HepG2 (cell line): Measurements from ENCODE around the gene MOXD1. TPM values are rescaled to one million over a fixed set of nuclear protein-coding genes. Genes with fewer than 3 reads are reported as not detected.

Source experiments
- ARID5B ChIP-seq: IDR thresholded peaks from 2 replicates; pipeline ENCODE4 v1.4.0; 2020; ENCODE audit warnings: mild to moderate bottlenecking, missing genetic modification reagents
- CBX5 ChIP-seq: sonication (generic); formaldehyde crosslinking; IDR thresholded peaks from 2 replicates; pipeline ENCODE4 v1.4.0; 2020; ENCODE audit warnings: missing genetic modification reagents, borderline replicate concordance
- CEBPG ChIP-seq: IDR thresholded peaks from 2 replicates; pipeline ENCODE4 v1.6.1; 2016
- FOXJ3 ChIP-seq: sonication (generic); formaldehyde crosslinking; IDR thresholded peaks from 2 replicates; pipeline ENCODE4 v1.4.0; 2020; ENCODE audit warnings: missing genetic modification reagents, mild to moderate bottlenecking, borderline replicate concordance
- HDAC2 ChIP-seq: sonication (generic); formaldehyde crosslinking; IDR thresholded peaks from 2 replicates; pipeline ENCODE4 v1.4.0; 2020; ENCODE audit warnings: missing genetic modification reagents
- IKZF5 ChIP-seq: IDR thresholded peaks from 2 replicates; pipeline ENCODE4 v1.6.1; 2018; ENCODE audit warnings: missing genetic modification reagents, mild to moderate bottlenecking, missing compliant biosample characterization
- KAT8 ChIP-seq: IDR thresholded peaks from 2 replicates; pipeline ENCODE4 v1.6.1; 2016; ENCODE audit warnings: missing genetic modification reagents, missing compliant biosample characterization
- MXI1 ChIP-seq: IDR thresholded peaks from 3 replicates; pipeline ENCODE4 v1.6.1; 2012; ENCODE audit warnings: low read depth, low read length, inconsistent platforms, borderline replicate concordance
- POGZ ChIP-seq: sonication (generic); formaldehyde crosslinking; IDR thresholded peaks from 2 replicates; pipeline ENCODE4 v1.4.0; 2020; ENCODE audit warnings: mild to moderate bottlenecking, missing genetic modification reagents
- RARG ChIP-seq: sonication (generic); formaldehyde crosslinking; IDR thresholded peaks from 2 replicates; pipeline ENCODE4 v1.4.0; 2020; ENCODE audit warnings: low read depth, mild to moderate bottlenecking, missing genetic modification reagents
- ZKSCAN8 ChIP-seq: IDR thresholded peaks from 2 replicates; pipeline ENCODE4 v1.6.1; 2016; ENCODE audit warnings: borderline replicate concordance, missing genetic modification reagents, missing compliant biosample characterization
- ZNF207 ChIP-seq: fragments of 450-650 bp; IDR thresholded peaks from 2 replicates; pipeline ENCODE4 v1.6.1; 2016; ENCODE audit warnings: antibody characterized with exemption, borderline replicate concordance
- ZNF775 ChIP-seq: sonication (generic); formaldehyde crosslinking; IDR thresholded peaks from 2 replicates; pipeline ENCODE4 v1.4.0; 2020; ENCODE audit warnings: missing genetic modification reagents, mild to moderate bottlenecking, moderate library complexity, borderline replicate concordance
- ZSCAN9 ChIP-seq: IDR thresholded peaks from 2 replicates; pipeline ENCODE4 v1.6.1; 2016; ENCODE audit warnings: borderline replicate concordance
- polyA plus RNA-seq, 8 experiments: library from polyadenylated mRNA; depleted of rRNA in 3 of 8; stranded (reverse) in 7 of 8; unstranded in 1 of 8; fragments of >200 nt; fragmentation: Illumina TruSeq in 4 of 8; extraction: Trizol in 4 of 8; gene quantifications; 2 replicates each; pipeline versions ENCODE4 v1.2.1 to v1.2.3, GENCODE V29; 2011 to 2016; ENCODE audit warnings: low read depth in 4 of 8, missing spikeins in 1 of 8, mixed read lengths in 1 of 8; ENCODE audit not compliant: insufficient read depth in 1 of 8
- total RNA-seq, 5 experiments: library from RNA; depleted of rRNA; stranded (reverse); fragments of >200 nt; fragmentation: Illumina TruSeq; extraction: Trizol; gene quantifications; 2 replicates each; pipeline ENCODE4 v1.2.3, GENCODE V29; 2016; ENCODE audit warnings: low read depth in 1 of 5
- TF ChIP-seq, protein P1 (sequence below): IDR thresholded peaks from 2 replicates; pipeline ENCODE4 v1.6.1; 2018; ENCODE audit warnings: missing genetic modification reagents
- TF ChIP-seq, protein P2 (sequence below): sonication (generic); formaldehyde crosslinking; IDR thresholded peaks from 2 replicates; pipeline ENCODE4 v1.5.0; 2020; ENCODE audit warnings: mild to moderate bottlenecking, missing genetic modification reagents
- TF ChIP-seq, protein P3 (sequence below): IDR thresholded peaks from 2 replicates; pipeline ENCODE4 v1.6.1; 2016; ENCODE audit warnings: low read depth, borderline replicate concordance
- TF ChIP-seq, protein P4 (sequence below): sonication (generic); formaldehyde crosslinking; IDR thresholded peaks from 2 replicates; pipeline ENCODE4 v1.4.0; 2020; ENCODE audit warnings: missing genetic modification reagents

The MOXD1 gene
- total and polyA plus RNA-seq, 2 of the 13 experiments (the other 11 are each of a cell fraction or from before 2014, with no cell fraction given), result 0.03 TPM; not detected in 1

GRCh38 chr6:132279592-132280139 lies 121.6 kb downstream of the MOXD1 start (continued):
- TF ChIP-seq, protein P1, sequence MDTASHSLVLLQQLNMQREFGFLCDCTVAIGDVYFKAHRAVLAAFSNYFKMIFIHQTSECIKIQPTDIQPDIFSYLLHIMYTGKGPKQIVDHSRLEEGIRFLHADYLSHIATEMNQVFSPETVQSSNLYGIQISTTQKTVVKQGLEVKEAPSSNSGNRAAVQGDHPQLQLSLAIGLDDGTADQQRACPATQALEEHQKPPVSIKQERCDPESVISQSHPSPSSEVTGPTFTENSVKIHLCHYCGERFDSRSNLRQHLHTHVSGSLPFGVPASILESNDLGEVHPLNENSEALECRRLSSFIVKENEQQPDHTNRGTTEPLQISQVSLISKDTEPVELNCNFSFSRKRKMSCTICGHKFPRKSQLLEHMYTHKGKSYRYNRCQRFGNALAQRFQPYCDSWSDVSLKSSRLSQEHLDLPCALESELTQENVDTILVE (CRISPR knock-in tag), result peak; percentile 61; the same call in 1 of the 2 replicates
- TF ChIP-seq CEBPG (CRISPR knock-in tag), result 0 out of 2 replicates have a peak, but pooled peaks have one; percentile 7
- 0 out of 2 replicates have a peak, but pooled peaks have one; percentile 12 for TF ChIP-seq POGZ (CRISPR knock-in tag)
- TF ChIP-seq, protein P2, sequence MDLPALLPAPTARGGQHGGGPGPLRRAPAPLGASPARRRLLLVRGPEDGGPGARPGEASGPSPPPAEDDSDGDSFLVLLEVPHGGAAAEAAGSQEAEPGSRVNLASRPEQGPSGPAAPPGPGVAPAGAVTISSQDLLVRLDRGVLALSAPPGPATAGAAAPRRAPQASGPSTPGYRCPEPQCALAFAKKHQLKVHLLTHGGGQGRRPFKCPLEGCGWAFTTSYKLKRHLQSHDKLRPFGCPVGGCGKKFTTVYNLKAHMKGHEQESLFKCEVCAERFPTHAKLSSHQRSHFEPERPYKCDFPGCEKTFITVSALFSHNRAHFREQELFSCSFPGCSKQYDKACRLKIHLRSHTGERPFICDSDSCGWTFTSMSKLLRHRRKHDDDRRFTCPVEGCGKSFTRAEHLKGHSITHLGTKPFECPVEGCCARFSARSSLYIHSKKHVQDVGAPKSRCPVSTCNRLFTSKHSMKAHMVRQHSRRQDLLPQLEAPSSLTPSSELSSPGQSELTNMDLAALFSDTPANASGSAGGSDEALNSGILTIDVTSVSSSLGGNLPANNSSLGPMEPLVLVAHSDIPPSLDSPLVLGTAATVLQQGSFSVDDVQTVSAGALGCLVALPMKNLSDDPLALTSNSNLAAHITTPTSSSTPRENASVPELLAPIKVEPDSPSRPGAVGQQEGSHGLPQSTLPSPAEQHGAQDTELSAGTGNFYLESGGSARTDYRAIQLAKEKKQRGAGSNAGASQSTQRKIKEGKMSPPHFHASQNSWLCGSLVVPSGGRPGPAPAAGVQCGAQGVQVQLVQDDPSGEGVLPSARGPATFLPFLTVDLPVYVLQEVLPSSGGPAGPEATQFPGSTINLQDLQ (CRISPR knock-in tag), result no peak
- peak; percentile 34; the same call in 1 of the 2 replicates for TF ChIP-seq KAT8 (CRISPR knock-in tag)
- TF ChIP-seq CBX5 (CRISPR knock-in tag), result 0 out of 2 replicates have a peak, but pooled peaks have one; percentile 48
- peak; percentile 18; the same call in 1 of the 2 replicates for TF ChIP-seq HDAC2
- no peak for TF ChIP-seq RARG
- TF ChIP-seq ZNF207, result no peak
- peak; percentile 70; the same call in 1 of the 2 replicates for TF ChIP-seq IKZF5 (CRISPR knock-in tag)
- no peak for TF ChIP-seq MXI1
- TF ChIP-seq, protein P3, sequence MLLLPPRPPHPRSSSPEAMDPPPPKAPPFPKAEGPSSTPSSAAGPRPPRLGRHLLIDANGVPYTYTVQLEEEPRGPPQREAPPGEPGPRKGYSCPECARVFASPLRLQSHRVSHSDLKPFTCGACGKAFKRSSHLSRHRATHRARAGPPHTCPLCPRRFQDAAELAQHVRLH (CRISPR knock-in tag), result peak; percentile 25; the same call in 1 of the 2 replicates
- TF ChIP-seq, protein P4, sequence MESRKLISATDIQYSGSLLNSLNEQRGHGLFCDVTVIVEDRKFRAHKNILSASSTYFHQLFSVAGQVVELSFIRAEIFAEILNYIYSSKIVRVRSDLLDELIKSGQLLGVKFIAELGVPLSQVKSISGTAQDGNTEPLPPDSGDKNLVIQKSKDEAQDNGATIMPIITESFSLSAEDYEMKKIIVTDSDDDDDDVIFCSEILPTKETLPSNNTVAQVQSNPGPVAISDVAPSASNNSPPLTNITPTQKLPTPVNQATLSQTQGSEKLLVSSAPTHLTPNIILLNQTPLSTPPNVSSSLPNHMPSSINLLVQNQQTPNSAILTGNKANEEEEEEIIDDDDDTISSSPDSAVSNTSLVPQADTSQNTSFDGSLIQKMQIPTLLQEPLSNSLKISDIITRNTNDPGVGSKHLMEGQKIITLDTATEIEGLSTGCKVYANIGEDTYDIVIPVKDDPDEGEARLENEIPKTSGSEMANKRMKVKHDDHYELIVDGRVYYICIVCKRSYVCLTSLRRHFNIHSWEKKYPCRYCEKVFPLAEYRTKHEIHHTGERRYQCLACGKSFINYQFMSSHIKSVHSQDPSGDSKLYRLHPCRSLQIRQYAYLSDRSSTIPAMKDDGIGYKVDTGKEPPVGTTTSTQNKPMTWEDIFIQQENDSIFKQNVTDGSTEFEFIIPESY (CRISPR knock-in tag), result no peak
- peak; percentile 99 for TF ChIP-seq ZNF775
- TF ChIP-seq ARID5B (CRISPR knock-in tag), result peak; percentile 50; the same call in 1 of the 2 replicates
- TF ChIP-seq ZSCAN9 (CRISPR knock-in tag), result 0 out of 2 replicates have a peak, but pooled peaks have one; percentile 25
- TF ChIP-seq ZKSCAN8, result peak; percentile 85; the same call in 1 of the 2 replicates
- TF ChIP-seq FOXJ3 (CRISPR knock-in tag), result peak; percentile 64; the same call in 1 of the 2 replicates
